ENCODE results near the gene OTP.
"Not testable (repeated sequence)": the region's sequence is repeated elsewhere in the genome, so short reads cannot be mapped to it uniquely, and the experiment has no call there.

OTP gene

DNA sequence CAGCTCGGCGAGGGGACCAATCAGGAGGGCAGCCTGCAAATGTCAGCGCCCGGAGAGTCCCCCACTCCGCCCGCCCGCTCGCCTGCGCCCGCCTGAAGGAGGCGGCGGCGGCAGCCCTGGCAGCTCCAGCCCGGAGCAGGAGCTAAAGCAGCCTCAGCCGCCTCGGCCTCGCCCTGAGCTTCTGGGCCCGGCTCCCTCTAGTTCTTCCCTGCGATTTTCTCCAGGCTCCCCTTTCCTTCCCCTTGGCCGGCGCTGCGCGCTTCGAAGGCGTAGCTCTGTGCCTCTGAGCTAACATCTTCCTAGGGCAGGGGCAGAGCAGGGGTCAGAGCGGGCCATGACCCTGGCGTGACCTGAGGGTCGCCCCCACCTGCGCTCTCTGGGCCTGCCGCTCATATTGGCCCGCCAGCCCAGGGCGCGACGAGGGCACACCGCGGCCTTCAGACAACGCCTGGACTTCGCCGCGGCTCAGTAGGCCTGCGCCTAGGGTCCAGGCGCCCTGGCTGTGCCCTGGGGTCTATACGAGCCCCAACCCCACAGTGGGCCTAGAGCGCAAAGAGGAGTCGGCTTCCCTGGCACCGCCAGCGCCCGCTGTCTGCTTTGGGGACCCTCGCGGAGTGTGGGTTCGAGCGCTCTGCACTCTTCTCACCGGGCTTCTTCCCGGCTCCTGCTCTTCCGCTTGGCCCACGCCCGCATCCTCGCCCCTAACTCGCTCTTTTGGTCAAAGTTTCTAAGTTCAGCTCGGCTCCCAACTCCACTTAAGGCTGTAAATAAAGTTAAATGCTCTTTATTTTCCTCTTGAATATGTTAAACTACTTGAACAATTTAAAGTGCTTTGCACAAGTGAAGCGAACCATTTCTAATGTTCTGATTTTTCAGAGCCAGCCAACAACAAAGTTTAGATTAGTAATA, 504 bp upstream of the OTP start:
- no peak for DNase-seq

GRCh38 chr5:77637170-77637997, 1.1 kb downstream of the OTP start:
- no peak for DNase-seq

DNA sequence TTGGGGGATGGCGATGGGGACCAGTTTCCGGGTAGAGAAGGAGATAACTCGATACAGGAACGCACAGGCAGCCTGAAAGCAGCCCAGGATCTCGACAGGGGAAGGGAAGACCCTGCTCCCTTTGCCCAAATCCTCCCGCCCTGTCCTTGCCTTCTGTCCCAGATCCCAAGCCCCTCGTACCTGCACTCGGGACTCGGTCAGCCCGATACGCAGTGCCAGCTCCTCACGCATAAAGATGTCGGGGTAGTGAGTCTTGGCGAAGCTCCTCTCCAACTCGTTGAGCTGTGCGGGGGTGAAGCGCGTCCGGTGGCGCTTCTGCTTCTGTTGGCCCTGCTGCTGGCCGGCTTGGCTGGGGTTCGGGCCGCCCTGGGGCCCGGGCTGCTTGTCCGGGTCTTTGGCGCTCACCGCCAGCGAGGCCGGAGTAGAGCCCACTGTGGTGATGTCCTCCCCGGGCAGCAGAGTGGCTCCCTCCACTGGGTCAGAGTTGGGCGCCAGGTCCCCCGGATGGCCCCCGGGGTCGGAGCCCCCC, 1.8 kb downstream of the OTP start:
- DNase-seq: no peak

- DNase-seq: no peak
These were observed 2.4 kb downstream of the OTP start for GRCh38 chr5:77635917-77636640.

GRCh38 chr5:77635067-77635916, 3.2 kb downstream of the OTP start:
- no peak for DNase-seq

GRCh38 chr5:77633709-77634108, 4.8 kb downstream of the OTP start:
- DNase-seq: no peak

- DNase-seq: no peak
These were observed 5.3 kb downstream of the OTP start for GRCh38 chr5:77633207-77633675.

DNA sequence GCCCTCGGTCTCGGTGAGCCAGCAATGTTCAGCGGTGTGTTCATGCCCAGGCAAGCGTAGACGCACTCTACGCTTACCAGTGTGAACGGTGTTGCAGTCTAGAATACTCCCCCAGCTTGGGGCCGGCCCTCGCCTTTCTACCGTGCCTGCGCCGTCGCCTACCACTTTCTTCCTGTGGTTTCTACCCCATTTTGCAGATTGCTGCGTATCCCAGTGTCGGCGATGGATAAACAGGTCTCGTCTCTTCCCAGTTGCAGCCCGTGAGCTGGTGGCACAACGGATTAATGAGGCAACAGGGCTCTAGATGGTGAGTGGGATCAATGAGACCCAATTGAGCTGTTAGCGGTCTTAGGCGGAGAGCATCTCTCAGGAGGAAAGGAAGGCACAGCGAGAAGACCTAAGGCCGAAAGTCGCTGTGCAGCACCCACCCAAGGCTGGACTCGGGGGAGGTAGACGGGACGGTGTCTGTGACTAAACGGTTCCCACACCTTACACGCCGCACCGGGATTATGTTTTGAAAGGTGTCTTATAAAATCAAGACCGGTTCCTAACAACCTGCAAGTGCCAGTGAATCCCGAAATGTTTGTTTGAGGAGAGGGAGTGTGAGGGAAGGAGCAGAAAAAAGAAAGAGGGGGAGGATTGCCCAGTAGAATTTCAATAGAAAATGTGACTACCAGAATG, 5.8 kb downstream of the OTP start:
- DNase-seq: no peak

GRCh38 chr5:77630114-77630680, 8.3 kb downstream of the OTP start:
- DNase-seq: peak; percentile 30

GRCh38 chr5:77629509-77630113, 8.9 kb downstream of the OTP start:
- DNase-seq: no peak

GRCh38 chr5:77628840-77629508, 9.5 kb downstream of the OTP start:
- DNase-seq: no peak

- no peak for DNase-seq
These were observed 10.4 kb downstream of the OTP start for GRCh38 chr5:77627869-77628674.

DNA sequence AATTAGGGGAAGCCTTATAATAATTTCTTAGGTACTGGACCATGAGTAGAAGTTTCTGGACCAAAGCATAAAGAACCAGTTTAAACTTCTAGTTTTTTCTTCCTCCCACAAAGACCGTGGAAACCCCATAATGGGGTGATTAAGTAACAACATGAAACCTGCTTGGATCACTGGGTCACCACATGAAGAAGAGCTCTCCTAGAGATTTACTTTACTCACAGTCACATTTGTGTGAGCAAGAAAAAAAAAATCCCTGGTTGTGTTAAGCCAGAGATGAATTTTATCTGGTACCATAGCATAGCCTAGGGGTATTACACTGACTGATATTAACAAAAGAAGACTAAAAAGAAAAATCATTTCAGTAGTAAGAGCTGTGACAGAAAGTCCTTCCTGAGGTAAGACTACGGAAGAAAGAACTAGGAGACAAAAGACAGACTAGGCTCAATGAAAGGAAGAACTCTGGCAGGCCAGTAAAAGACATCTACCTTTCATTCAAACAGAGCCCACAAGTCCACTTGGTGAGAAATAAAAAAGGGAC, 15.2 kb downstream of the OTP start:
- no peak for DNase-seq

DNA sequence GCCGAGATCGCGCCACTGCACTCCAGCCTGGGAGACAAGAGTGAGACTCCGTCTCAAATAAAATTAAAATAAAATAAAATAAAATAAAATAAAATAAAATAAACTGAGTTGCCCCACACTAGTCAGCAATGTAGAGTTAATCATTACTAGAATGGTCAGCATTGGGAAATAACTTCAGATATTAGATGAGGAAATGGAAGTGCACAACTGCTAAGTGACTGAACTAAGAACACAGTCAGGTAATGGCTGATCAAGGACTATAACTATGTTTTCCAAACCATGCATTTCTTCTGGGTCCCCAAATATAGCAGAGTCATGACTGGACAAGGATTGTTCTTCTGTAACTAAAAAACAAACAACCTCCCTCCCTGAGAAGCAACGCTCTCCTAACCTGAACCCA, 17.1 kb downstream of the OTP start:
- DNase-seq: no peak

DNA sequence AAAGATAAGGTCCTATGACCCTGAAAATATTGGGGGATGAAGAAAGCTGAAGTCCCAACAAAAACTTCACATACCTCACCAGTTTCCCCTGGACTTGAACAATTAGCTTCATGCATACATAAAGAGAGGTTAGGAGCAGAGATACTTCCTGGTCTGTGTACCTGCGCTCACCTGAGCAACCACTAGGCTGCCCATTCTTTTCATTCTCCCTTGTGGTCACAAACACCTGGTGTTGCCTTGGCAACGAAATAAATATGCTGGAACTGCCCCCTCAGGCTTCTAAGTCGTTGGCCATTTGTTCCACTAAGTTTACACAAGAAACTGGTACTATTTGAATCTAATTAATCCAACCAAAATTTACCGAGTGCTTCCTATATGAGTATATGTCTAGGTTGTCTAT, 18.1 kb downstream of the OTP start:
- no peak for DNase-seq

GRCh38 chr5:77616920-77617319, 21.6 kb downstream of the OTP start:
- DNase-seq: no peak

DNA sequence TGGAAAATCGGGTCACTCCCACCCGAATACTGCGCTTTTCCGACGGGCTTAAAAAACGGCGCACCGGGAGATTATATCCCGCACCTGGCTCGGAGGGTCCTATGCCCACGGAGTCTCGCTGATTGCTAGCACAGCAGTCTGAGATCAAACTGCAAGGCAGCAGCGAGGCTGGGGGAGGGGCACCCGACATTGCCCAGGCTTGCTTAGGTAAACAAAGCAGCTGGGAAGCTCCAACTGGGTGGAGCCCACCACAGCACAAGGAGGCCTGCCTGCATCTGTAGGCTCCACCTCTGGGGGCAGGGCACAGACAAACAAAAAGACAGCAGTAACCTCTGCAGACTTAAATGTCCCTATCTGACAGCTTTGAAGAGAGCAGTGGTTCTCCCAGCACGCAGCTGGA, 29.6 kb downstream of the OTP start:
- not testable (repeated sequence) for DNase-seq

DNA sequence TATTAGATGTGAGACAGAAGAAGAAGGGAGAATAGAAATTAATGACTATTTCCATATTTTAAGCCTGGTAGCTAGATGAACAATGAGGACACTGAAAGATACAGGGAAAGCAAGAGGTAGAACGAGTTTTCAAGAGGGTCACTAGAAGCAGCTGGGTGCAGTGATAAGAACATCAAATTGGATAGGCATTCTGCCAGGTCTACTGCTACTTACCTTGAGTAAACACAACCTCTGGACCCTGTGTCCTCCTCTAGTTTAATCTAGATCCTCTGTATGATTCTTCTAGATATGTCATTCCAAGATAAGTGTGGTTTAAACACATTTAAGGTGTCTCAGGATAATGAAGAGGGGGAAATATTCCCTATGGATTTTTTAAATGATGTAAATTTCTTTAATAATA, 31.2 kb downstream of the OTP start:
- no peak for DNase-seq

DNA sequence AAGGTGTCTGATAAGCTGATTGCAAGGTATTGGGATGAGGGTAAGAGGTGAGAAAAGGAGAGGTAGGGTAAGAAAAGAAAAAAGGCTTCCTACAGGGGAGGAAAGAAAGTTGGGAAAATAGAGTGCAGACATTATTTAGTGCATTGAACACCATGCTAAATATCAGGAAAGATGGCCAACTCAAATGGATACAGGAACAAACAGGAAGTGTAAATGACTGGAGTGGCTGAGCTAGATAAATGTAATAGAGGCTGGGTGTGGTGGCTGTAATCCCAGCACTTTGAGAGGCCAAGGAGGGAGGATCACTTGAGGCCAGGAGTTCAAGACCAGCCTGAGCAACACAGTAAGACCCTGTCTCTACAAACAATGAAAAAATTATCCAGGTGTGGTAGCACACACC, 32.2 kb downstream of the OTP start:
- no peak for DNase-seq

Measured in CD4-positive, alpha-beta T cell treated with Interleukin-17A for 4 hours (primary cell).